ENCODE data around the gene TMEM59L.
"Not testable (repeated sequence)": the region's sequence is repeated elsewhere in the genome, so short reads cannot be mapped to it uniquely, and the experiment has no call there.

Gene TMEM59L

GRCh38 chr19:18612772-18613588 lies at the start of gene TMEM59L:
TSS of gene TMEM59L (plus strand) at chr19:18612870. CDS start at chr19:18612959, 89 bp downstream.
- peak in 1 of 3 donors; percentile 41 for DNase-seq (ENCODE audit: low read depth in 3 of 3)

GRCh38 chr19:18566953-18567352 lies 45.7 kb upstream of the TMEM59L start:
- DNase-seq (ENCODE audit: low read depth in 3 of 3), result no peak

GRCh38 chr19:18568367-18568766 lies 44.3 kb upstream of the TMEM59L start:
- no peak for DNase-seq (ENCODE audit: low read depth in 3 of 3)

GRCh38 chr19:18571564-18572344 lies 40.9 kb upstream of the TMEM59L start, which contains the start of gene UBA52:
TSS of gene UBA52 (plus strand) at chr19:18571857. CDS start at chr19:18573301, 1,444 bp downstream.
- DNase-seq (ENCODE audit: low read depth in 3 of 3), result peak; percentile 97 to 98 (median 98)

- no peak for DNase-seq (ENCODE audit: low read depth in 3 of 3)
These were observed 37.9 kb upstream of the TMEM59L start for GRCh38 chr19:18574691-18575291.

GRCh38 chr19:18576383-18576782 lies 36.3 kb upstream of the TMEM59L start:
- no peak for DNase-seq (ENCODE audit: low read depth in 3 of 3)

- no peak for DNase-seq (ENCODE audit: low read depth in 3 of 3)
These were observed 35.2 kb upstream of the TMEM59L start for GRCh38 chr19:18577365-18577914.

- DNase-seq (ENCODE audit: low read depth in 3 of 3), result no peak
These were observed 32.4 kb upstream of the TMEM59L start for GRCh38 chr19:18580311-18580710.

- no peak for DNase-seq (ENCODE audit: low read depth in 3 of 3)
These were observed 26.4 kb upstream of the TMEM59L start for GRCh38 chr19:18586306-18586705.

- DNase-seq (ENCODE audit: low read depth in 3 of 3), result no peak
These were observed 25.1 kb upstream of the TMEM59L start for GRCh38 chr19:18587561-18587960.

- no peak for DNase-seq (ENCODE audit: low read depth in 3 of 3)
These were observed 24.6 kb upstream of the TMEM59L start for GRCh38 chr19:18587962-18588610.

- peak; percentile 71 to 82 (median 76) for DNase-seq (ENCODE audit: low read depth in 3 of 3)
These were observed 23.9 kb upstream of the TMEM59L start, which contains the start of gene REX1BD for GRCh38 chr19:18588611-18589379. TSS of gene REX1BD (plus strand) at chr19:18588798. CDS start at chr19:18588802, 4 bp downstream.

- DNase-seq (ENCODE audit: low read depth in 3 of 3), result peak; percentile 51 to 65 (median 57)
These were observed 23.0 kb upstream of the TMEM59L start for GRCh38 chr19:18589380-18590272.

GRCh38 chr19:18590273-18591272 lies 22.1 kb upstream of the TMEM59L start:
- DNase-seq (ENCODE audit: low read depth in 3 of 3), result no peak

- no peak for DNase-seq (ENCODE audit: low read depth in 3 of 3)
These were observed 20.8 kb upstream of the TMEM59L start for GRCh38 chr19:18591735-18592385.

- DNase-seq (ENCODE audit: low read depth in 3 of 3), result not testable (repeated sequence)
These were observed 19.9 kb upstream of the TMEM59L start for GRCh38 chr19:18592732-18593131.

- no peak for DNase-seq (ENCODE audit: low read depth in 3 of 3)
These were observed 19.1 kb upstream of the TMEM59L start for GRCh38 chr19:18593367-18594095.
